Activated T-helper 1 cell treated with anti-CD3 and anti-CD28 coated beads, Interleukin-2, amount 50 U/mL, for 16 hours (primary cell): ENCODE data around the gene LSMEM2.
"Not testable (repeated sequence)": the region's sequence is repeated elsewhere in the genome, so short reads cannot be mapped to it uniquely, and the experiment has no call there.

Experiments used
- DNase-seq, 2 donors: peaks; one replicate each; pipeline ENCODE4 v3.0.0-alpha.2; 2020; ENCODE audit warnings: low read depth in 1 of 2, low spot score in 1 of 2

The LSMEM2 gene

GRCh38 chr3:50297896-50298725 lies 19.2 kb downstream of the LSMEM2 start:
- no peak for DNase-seq

DNA sequence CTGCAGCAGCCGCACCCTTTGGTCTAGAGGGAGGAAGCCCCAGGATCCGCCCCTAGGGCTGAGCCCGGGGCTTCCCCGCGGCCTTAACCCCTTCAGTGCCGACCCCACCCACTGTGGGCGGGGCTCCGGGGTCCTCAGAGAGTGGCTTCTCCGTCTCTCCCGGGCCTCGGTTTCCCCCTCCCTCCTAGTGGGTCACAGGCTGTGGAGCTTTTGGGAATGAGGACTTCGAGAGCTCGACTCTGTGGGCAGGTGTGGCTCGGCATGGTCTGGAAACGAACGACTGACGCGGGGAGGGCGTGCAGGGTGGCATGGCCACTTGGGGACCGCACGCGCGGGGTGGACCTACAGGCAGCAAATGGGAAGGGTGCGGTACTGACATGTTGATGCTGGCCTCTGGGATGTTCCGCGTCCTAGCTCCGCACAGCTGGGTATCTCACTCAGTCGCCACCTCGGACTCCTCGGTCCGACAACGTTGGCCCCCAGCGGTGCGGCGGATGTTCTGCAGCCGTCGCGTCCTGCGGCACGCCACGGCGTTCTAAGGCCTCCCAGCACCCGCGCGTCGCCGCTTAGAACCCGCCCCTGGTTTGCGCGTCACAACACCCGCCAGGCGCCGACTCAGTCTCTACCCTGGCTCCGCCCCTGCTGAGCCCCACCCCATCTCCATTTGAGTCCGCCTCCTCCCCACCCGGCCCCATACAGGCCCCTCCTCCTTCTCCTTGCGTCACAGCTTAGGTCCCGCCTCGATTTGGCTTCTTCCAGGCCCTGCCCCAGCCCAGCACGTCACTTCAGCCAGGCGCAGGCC lies 20.1 kb downstream of the LSMEM2 start, which contains the start of the genes HYAL3 and NAA80:
Gene HYAL3 (minus strand): TSS at position 570 of the 802 bp plus-strand sequence. CDS start 3,803 bp downstream, outside the sequence.
Gene NAA80 (minus strand): TSS at position 570 of the 802 bp plus-strand sequence. CDS start 1,942 bp downstream, outside the sequence.
- DNase-seq, result peak; percentile 97 to 98

DNA sequence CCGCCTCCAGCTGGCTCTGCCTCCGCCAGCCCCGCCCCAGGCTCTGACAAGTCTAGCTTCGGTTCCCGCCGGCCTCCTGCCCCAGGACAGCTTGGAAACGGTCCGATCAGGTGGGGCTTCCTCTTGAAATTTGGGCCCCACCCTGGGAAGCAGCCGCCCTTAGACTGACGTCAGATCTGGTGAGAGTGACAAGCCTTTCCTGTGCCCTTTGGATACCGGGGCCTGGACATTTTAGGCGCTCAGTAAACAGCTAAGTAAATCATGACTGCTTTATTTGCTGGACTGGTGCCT lies 20.7 kb downstream of the LSMEM2 start:
- DNase-seq, result no peak

DNA sequence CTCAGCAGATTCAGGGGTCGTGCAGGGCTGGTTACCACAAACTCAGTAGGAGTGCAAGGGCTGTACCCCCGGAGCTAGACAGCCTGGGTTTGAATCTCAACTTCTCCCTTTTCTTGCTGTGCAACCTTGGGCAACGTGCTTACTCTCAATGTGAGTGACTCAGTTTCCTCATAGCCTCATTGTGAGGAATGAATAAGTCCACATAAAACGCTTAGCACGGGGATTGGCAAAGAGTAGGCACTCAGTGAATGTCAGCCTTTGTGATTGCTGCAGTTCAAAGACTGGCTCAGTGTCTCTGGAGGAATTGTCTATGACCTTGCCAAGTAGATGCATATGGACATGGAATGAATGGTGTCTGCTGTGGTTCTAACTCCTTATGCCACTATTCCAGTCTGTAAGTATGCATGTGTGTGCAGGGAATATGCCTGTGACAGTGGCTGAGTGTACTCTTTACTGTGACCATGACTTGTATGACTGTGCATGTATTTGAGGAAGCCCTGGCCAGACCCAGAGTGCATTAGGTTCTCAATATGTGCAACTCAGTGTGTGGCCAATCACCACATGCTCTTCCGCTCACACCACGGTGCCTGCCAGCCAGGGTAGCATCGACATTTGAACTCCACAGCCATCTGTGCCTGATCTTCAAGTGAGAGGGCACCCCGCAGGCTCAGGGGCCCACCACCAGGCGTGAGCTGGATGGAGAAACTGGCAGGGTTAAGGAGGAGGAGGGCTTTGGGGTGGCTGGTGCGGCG lies 21.2 kb downstream of the LSMEM2 start:
- DNase-seq, result no peak

- no peak for DNase-seq
Measured at GRCh38 chr3:50300681-50301254, 21.9 kb downstream of the LSMEM2 start.

GRCh38 chr3:50302095-50303012 lies 23.5 kb downstream of the LSMEM2 start:
- DNase-seq, result no peak

GRCh38 chr3:50303013-50303815 lies 24.3 kb downstream of the LSMEM2 start, which contains the start of gene HYAL1:
TSS of gene HYAL1 (minus strand) at chr3:50303574. CDS start at chr3:50302956, 618 bp downstream.
- no peak for DNase-seq

DNA sequence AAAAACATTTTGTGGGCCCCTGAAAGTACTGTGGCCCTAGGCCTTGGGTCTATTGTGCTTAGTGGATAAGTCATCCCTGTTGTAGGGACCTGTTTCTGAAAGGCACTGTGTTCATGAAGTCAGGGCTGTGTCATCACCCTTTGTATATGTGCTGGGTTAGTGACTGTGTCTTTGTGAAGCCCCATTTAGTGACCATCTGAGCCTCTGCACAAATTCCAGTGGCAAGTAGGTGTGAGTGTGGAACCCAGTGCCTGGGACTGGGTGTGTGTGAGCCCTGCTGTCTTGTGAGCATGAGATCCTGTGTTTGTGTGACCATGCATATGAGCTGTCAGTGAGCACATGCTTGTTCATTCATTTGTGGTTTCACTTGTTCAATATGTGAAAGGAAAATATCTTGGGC lies 25.7 kb downstream of the LSMEM2 start:
- no peak for DNase-seq

GRCh38 chr3:50312041-50312440 lies 33.2 kb downstream of the LSMEM2 start:
- DNase-seq, result not testable (repeated sequence)

- DNase-seq, result no peak
Measured at GRCh38 chr3:50314342-50314741, 35.5 kb downstream of the LSMEM2 start.

DNA sequence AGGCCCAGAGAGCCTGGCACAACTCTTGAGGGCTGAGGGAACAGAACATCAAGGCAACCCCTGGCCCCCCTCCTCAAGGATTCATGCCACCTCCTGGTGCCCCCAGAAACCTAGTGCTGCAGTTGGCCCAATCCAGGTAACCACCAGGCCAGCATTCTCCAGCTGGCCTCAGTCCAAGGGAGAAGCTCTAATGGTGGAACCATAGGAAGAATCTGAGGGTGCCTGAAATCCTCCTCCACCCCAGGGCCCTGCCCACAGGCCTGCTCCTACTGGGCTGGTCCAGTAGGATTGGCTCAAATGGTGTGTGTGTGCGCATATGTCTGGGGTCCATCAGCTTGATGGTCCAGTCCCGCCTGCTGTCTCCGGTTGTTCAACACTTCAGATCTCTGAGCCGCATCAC lies 35.9 kb downstream of the LSMEM2 start:
- no peak for DNase-seq

GRCh38 chr3:50316657-50317242 lies 37.9 kb downstream of the LSMEM2 start:
- peak; percentile 57 for DNase-seq

GRCh38 chr3:50317300-50317699 lies 38.4 kb downstream of the LSMEM2 start:
- DNase-seq, result no peak

DNA sequence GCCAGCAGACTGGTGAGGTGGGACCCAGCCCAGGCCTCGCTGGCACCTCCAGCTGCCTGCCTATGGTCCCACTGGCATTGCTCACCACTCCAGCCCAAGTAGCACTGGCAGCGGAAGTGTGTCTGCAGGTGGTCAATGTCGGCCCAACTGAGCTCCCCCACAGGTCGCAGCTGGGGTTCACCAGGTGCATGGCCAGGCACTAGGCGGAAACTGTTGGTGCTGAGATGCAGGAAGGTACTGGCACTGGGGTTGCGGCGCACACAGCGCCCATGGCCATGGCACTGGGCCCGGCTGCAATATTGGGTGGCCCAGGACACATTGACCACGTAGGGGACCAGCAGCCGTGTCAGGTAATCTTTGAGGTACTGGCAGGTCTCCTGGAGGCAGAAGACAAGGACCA lies 39.3 kb downstream of the LSMEM2 start:
- DNase-seq, result no peak

DNA sequence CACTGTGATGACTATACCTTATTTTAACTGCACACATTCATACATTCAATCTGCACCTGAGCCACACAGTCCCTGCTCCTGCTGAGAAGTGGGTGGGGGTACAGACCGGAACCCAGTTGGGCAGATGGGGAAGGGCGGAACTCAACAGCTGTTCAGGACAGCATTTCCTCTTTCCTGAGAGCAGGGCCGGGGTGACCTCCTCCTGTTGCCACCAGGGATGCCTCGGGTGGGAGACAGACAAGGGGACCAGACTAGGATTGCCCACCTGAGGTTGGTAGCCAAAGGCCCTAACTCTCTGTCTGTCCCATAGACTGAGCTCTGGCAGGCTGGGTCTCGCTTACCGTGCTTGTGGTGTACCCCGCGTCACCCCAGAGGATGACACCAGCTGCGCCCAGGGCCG lies 39.7 kb downstream of the LSMEM2 start:
- DNase-seq, result no peak

DNA sequence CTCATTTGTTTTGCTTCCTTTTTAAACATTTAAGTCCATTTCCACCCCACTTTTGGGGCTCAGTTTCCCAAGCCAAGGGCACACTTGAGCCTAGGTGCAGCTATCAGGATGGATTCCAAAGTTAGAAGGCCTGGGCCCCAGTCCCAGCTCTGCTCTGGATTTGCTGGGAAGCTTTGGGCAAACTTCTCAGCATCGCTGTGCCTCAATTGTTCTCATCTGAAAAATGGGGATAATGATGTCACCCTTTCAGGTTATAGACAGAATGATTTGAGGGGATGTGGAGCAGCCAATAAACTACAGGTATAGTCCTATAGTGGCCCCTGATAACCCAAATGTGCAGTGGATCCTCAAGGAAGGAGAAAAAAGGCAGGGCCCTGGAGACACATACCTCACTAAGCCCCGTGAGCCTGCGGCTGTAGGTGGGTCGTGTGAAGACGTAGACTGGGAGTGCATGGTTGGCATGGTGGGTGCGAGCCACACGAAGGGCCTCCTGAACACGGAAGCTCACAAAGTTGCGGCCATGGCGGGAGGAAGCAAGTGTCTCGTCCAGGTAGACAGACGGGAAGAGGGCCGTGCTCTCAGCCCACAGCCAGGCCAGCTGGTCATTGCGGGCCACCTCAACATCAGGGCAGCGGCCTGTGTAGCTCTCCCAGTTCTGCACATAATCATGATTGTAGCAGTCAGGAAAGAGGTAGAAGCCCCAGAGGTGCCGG lies 40.5 kb downstream of the LSMEM2 start:
- DNase-seq, result no peak

DNA sequence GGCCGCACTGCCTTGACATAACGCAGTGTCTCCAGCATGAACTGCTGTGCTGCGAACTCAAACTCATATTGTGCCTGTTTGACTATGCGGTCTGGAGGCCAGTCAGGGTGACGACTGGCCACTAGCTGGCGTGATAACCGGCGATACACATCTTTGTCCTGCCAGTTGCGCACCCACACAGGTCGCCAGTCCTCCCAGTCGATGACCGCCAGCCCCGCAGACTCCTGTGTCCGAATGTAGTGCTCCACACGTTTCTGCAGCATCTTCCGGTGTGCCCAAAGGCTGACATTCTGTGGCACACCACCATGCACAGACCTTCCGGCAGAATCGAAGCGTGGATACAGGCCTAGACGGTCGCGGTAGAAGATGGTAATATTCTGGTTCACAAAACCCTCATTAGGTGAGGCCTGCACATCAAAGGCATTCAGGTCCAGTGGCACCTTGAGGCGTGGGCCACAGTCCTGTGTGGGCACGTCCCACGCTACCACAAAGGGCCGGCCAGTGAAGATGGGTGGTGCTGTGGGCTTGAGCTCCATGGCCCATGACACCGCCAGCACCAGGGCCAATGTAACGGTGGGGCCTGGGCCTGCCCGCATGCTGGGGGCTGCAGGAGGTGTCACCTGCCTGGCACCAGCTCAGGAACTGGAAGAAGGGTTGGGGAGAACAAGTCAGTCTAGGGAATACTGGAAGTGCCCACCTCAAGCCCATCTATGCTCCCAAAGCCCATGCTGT lies 41.2 kb downstream of the LSMEM2 start:
- no peak for DNase-seq
